Lower leg skin (tissue), 3 donors: Measurements from ENCODE around the gene SLFN14.

Experiments
- CTCF ChIP-seq, 3 donors: fragments of 450-650 bp; IDR thresholded peaks; one replicate each; pipeline ENCODE4 v1.5.1; 2016; ENCODE audit warnings: antibody characterized with exemption in 3 of 3, mild to moderate bottlenecking in 3 of 3, moderate library complexity in 2 of 3
- POLR2A ChIP-seq, 2 donors: fragments of 450-650 bp; IDR thresholded peaks; one replicate each; pipeline ENCODE4 v1.6.1; 2016 to 2017; ENCODE audit warnings: antibody characterized with exemption in 2 of 2, mild to moderate bottlenecking in 1 of 2, moderate library complexity in 1 of 2

DNA sequence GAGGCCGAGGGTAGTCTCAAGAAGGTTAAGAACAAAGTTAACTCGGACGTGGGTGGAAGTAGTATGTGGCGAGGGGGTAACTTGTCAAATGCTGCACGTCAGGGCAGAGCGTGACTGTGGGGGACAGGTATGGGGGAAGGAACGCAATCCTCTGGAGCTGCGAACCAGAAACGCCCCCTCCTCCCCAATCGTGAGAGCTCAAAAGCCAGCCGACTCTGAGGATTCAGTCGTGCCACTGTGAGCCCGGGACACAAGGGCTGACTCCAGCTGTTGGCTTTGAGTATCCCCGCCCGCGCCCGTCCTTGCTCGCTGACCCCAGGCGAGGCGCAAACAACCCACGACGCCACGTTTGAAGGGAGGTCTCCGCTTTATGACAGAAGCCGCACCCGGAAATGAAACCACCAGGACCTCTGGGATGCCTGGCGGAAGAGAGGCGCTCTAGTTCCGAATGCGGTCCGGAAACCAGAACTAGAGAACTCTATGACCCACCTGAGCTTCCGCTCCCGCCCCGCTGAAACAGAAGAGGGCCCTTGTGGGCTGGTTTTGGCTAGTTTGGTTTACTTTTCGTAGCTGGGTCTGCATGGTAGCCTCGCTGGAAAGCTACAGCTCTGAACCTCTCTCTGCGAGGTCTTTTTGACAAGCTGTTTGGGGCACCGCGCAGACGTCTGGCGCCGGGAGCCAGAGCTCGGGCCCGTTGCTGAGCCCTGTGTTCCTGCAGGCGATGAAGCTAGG, 17.7 kb upstream of the SLFN14 start, which contains the start of gene PEX12:
- TF ChIP-seq POLR2A (IDR thresholded peaks at IDR 0.05) (peak in 1 of 2 donors; percentile 81), CTCF (IDR thresholded peaks at IDR 0.05) (no peak)
